ENCODE results near the gene ZNF492.
"Not testable (repeated sequence)": the region's sequence is repeated elsewhere in the genome, so short reads cannot be mapped to it uniquely, and the experiment has no call there.

- not testable (repeated sequence) for TF ChIP-seq CTCF (IDR thresholded peaks at IDR 0.05 in 2 of 3, conservative IDR thresholded peaks at IDR 0.05 in 1 of 3; ENCODE audit: insufficient read depth in 2 of 3, low read depth in 1 of 3, low read length in 3 of 3); ZBTB49 (CRISPR knock-in tag; IDR thresholded peaks at IDR 0.05; ENCODE audit: borderline replicate concordance); CREM (IDR thresholded peaks at IDR 0.05; ENCODE audit: low read depth); SMC3 (conservative IDR thresholded peaks at IDR 0.05; ENCODE audit: insufficient read depth, low read depth, low read length); POLR2A (conservative IDR thresholded peaks at IDR 0.05); BCLAF1 (IDR thresholded peaks at IDR 0.05; ENCODE audit: borderline replicate concordance in 1 of 2, control insufficient read depth in 1 of 2, low read depth in 2 of 2, low read length in 1 of 2); BHLHE40 (IDR thresholded peaks at IDR 0.05; ENCODE audit: low read length); HDGF (IDR thresholded peaks at IDR 0.05); EZH2 (IDR thresholded peaks at IDR 0.05; ENCODE audit: borderline replicate concordance, low read depth, low read length); TFAP4 (CRISPR knock-in tag; IDR thresholded peaks at IDR 0.05; ENCODE audit: borderline replicate concordance); MAZ (CRISPR knock-in tag; conservative IDR thresholded peaks at IDR 0.05 in 1 of 2, IDR thresholded peaks at IDR 0.05 in 1 of 2); EP300 (IDR thresholded peaks at IDR 0.05; ENCODE audit: low read length); CEBPB (tag; IDR thresholded peaks at IDR 0.05)
Measured at GRCh38 chr19:22702661-22703060, 68.5 kb downstream of the ZNF492 start.

Measured in K562 (cell line).